Testis (tissue), 2 donors: ENCODE results near the gene SDK2.

Experiments
- CTCF ChIP-seq, 3 experiments: fragments of 450-650 bp in 2 of 3; fragments of 200-600 bp in 1 of 3; sonication (generic) in 1 of 3; IDR thresholded peaks; one replicate each; pipeline ENCODE4 v1.5.1; 2016 to 2019; ENCODE audit warnings: antibody characterized with exemption in 3 of 3, mild to moderate bottlenecking in 2 of 3, moderate library complexity in 1 of 3
- POLR2A ChIP-seq: fragments of 450-650 bp; IDR thresholded peaks from one replicate; pipeline ENCODE4 v1.6.1; 2017; ENCODE audit warnings: antibody characterized with exemption, mild to moderate bottlenecking, moderate library complexity

DNA sequence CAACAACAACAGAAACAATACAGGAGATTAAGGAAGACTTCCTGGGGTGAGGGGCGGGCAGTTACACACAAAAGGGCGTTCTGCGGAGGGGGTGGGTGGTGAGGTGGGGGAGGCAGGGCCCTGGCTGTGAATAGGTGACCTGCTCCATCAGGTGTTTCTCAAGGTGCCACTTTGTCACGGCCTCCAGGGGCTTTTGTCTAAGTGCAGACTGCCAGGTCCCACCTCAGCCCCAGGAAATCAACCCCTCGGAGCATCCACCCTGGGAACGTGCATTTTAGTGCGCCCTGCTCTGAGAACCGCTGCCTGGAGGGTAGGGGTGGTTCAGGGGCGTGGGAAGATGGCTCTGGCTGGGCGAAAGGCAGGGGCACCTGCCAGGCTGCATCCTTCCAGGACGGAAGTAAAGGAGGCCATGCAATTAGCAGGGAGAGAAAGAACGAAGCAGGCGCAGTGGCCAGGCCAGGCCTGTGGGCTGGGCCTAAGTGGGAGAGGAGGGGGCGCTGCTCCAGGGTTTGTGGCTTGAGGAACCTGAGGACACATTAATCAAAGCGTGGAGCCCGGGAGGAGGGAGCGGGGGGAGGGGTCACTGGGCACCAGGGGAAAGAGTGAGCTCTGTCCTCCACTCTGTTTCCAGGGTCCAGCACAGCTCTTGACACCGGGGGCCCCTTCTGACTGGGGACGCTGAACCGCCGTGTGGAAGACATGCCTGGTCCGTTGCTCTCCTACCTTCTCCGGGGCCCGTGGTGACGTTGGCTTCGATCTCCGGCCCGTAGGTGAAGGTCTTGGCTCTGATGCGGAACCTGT is 283.1 kb downstream of the SDK2 start:
- no peak for TF ChIP-seq POLR2A
- no peak for TF ChIP-seq CTCF (IDR thresholded peaks at IDR 0.05)
